Measurements from ENCODE around the gene LRCH4.
A peak's percentile ranks its signal among the peaks of the same experiment; 100 is the strongest.
"Not testable (repeated sequence)": the region's sequence is repeated elsewhere in the genome, so short reads cannot be mapped to it uniquely, and the experiment has no call there.

LRCH4 gene

DNA sequence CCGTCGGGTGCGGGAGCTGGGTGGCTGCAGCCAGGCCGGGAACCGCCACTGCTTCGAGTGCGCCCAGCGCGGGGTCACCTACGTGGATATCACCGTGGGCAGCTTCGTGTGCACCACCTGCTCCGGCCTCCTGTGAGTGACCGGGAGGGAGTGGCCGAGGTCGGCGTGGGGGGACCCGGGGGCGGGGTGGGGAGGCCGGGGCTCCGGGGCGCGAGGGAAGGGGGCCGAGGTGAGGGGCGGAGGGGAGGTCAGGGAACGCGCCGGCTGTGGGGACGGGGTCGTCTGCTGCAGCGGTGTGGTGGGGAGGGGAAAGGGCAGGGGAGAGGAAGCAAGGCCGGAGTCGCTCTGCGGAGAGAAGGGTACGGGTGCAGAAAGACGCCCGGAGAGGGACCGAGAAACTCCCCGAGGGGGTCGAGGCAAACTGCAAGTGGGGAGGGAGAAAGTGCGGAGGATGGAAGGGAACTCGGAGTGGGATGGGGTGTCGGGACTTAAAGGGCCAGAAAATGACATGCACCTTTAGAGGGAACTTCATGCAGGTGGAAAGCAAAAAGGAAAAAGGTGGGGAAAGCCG is 46.4 kb downstream of the LRCH4 start:
- TF ChIP-seq, protein P1, sequence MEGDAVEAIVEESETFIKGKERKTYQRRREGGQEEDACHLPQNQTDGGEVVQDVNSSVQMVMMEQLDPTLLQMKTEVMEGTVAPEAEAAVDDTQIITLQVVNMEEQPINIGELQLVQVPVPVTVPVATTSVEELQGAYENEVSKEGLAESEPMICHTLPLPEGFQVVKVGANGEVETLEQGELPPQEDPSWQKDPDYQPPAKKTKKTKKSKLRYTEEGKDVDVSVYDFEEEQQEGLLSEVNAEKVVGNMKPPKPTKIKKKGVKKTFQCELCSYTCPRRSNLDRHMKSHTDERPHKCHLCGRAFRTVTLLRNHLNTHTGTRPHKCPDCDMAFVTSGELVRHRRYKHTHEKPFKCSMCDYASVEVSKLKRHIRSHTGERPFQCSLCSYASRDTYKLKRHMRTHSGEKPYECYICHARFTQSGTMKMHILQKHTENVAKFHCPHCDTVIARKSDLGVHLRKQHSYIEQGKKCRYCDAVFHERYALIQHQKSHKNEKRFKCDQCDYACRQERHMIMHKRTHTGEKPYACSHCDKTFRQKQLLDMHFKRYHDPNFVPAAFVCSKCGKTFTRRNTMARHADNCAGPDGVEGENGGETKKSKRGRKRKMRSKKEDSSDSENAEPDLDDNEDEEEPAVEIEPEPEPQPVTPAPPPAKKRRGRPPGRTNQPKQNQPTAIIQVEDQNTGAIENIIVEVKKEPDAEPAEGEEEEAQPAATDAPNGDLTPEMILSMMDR (IDR thresholded peaks at IDR 0.05; ENCODE audit: borderline replicate concordance, insufficient read depth, low read depth, low read length): no peak
- H3K4me3 ChIP-seq (ENCODE audit: low read depth, low read length): peak overlapping the region; percentile 91

DNA sequence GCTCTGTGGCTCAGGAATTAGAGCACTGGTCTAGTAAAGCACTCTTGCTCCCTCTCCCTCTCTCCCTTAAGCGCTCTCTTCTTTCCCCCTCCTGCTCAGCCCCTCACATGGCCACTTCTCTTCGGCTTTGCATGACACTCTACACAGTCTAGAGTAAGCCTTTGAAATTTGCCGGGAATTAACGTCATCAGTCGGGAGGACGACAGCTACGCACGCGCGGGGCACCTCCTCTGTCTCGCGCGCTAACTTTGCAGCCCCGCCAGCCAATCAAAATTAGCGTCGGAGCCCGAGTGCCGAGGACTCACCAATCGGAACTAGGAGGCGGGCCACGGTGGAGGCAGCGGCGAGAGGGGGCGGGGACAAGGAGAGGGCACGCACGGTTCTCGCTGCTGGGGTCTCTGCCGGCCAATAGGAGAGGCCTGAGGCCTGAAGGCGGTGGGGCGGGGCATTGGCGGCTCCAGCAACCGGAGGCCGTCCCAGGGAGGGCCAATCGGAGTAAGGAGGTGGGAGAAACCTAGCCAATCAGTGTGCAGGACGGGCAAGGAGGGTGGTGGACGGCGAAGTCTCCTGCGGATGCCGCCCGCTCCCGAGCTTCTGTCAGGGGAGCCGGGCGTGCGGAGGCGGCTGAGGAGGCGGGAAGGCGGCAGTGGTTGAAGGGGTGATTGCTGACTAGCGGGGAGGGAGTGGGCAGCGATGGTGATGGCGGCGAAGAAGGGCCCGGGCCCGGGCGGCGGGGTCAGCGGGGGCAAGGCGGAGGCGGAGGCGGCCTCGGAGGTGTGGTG is 47.1 kb downstream of the LRCH4 start, which contains the start of gene AGFG2:
AGFG2 (plus strand) TSS at position 550 of the 782 bp plus-strand sequence; CDS start at position 694, 144 bp downstream.
- TF ChIP-seq, protein P1 (IDR thresholded peaks at IDR 0.05; ENCODE audit: borderline replicate concordance, insufficient read depth, low read depth, low read length): no peak
- H3K4me3 ChIP-seq (ENCODE audit: low read depth, low read length): peak within 1 kb of the TSS; percentile 91

DNA sequence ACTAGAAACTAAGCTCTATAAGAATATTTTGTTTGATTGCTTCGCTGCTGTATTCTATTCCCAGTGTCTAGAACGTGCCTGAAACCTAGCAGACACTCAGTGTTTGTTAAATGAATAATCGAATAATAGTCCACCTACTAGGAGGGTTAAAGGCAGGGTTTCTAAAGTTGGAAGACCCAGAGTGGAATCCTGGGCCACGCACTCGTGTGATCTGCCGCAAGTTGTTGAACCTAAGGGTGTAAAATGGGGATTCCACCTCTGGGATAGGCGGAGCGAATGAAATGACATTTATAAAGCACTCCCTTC is 47.6 kb downstream of the LRCH4 start:
- TF ChIP-seq, protein P1 (IDR thresholded peaks at IDR 0.05; ENCODE audit: borderline replicate concordance, insufficient read depth, low read depth, low read length): no peak
- peak overlapping the region; percentile 38 for H3K4me3 ChIP-seq (ENCODE audit: low read depth, low read length)

DNA sequence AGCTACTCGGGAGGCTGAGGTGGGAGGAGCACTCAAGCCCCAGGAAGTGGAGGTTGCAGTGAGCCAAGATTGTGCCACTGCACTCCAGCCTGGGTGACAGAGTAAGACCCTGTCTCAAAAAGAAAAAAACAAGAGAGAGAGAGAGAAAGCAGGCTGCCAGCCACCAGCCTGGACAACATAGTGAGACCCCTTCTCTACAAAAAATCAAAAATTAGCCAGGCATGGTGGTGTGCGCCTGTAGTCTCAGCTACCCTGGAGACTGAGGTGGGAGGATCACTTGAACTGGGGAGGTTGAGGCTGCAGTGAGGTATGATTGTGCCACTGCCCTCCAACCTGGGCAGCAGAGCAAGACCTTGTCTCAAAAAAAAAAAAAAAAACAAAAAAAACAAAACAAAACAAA is 49.2 kb downstream of the LRCH4 start:
- not testable (repeated sequence) for H3K4me3 ChIP-seq (ENCODE audit: low read depth, low read length)

DNA sequence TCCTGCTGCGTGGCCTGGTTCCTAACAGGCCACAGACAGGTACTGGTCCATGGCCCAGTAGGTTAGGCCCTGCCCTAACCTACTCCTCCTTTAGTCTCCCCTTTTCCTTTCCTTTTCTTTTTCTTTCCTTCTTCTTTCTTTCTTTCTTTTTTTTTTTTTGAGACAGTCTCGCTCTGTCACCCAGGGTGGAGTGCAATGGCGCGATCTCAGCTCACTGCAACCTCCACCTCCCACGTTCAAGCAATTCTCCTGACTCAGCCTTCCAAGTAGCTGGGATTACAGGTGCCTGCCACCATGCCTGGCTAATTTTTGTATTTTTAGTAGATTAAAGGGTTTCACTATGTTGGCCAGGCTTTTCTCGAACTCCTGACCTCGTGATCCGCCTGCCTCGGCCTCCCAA is 49.9 kb downstream of the LRCH4 start:
- not testable (repeated sequence) for H3K4me3 ChIP-seq (ENCODE audit: low read depth, low read length)

DNA sequence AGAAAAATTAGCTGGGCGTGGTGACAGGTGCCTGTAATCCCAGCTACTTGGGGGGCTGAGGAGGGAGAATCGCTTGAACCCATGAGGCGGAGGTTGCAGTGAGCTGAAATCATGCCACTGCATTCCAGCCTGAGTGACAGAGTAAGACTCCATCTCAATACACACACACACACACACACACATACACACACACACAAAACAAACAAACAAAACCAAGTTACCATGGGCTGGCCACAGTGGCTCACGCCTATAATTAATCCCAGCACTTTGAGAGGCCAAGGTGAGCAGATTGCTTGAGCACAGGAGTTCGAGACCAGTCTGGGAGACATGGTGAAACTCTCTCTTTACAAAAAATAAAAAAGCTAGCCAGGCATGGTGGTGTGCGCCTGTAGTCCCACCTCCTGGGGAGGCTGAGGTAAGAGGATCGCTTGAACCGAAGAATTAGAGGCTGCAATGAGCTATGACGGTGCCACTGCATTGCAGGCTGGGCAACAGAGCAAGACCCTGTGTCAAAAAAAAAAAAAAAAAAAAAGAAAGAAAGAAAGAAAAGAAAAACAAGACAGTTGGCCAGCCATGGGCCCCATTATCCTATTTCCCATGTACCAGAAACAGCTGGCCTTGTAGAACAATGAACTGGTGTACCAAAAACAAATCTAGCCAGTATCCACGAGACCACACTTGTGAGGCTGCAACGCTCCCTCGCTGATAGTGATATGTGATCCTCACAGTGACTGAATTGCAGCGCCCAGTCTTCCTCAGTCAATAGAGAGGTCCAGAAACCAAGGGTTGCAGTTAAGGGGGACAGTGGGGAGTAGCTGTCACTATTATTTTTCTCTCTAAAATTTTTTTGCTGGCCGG is 53.5 kb downstream of the LRCH4 start:
- TF ChIP-seq, protein P1 (IDR thresholded peaks at IDR 0.05; ENCODE audit: borderline replicate concordance, insufficient read depth, low read depth, low read length): no peak
- no peak overlapping the region for H3K4me3 ChIP-seq (ENCODE audit: low read depth, low read length)

DNA sequence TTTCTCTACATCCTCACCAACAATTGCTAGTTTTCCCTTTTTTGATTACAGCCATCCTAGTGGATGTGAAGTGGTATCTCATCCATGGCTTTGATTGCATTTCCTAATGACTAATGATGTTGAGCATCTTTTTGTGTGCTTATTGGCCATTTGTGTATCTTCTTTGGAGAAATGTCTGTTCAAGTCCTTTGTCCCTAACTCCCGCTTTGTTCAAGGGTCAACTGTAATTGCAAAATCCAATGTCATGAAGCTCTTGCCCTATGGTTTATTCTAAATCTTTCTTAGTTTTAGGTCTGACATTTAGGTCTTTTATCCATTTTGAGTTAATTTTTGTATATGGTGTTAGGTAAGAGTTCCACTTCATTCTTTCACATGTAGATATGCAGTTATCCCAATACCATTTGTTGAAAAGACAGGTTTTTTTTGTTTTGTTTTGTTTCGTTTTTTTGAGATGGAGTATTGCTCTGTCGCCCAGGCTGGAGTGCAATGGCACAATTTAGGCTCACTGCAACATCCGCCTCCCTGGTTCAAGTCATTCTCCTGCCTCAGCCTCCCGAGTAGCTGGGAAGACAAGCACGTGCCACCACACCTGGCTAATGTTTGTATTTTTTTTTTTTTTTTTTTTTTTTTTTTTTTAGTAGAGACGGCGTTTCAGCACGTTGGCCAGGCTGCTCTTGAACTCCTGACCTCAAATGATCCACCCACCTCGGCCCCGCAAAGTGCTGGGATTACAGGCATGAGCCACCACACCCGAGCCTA is 57.6 kb downstream of the LRCH4 start:
- not testable (repeated sequence) for H3K4me3 ChIP-seq (ENCODE audit: low read depth, low read length)

Data from GM12875 (cell line).